ENCODE results near the gene RFPL3. TPM values are rescaled to one million over a fixed set of nuclear protein-coding genes. Genes with fewer than 3 reads are reported as not detected.

The RFPL3 gene
- total and polyA plus RNA-seq, 2 experiments from 2014 or later = not detected

DNA sequence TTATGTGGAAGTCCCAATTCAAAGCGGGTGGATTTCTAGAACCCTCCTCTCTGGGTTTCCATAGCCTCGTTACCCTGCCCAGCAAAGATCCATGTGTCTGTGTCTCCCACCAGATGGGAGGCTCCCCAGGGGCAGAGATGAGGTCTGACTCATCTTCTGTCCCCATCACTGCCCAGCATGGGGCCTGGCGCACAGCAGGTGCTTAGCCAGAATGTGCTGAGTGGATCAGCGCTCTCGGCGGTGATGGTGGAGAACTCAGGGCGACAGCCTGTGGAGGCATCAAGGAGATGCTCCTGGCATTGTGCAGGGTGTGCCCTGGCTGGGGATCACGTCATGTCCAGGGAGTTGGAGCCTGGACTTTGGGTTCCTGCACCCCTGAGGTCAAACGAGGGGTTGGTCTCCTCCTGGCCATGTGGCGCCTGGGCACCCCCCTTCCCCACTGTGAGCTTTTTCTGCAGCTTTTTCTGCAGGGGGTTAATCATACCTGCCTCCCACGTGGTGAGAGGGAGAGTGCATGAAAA is 46.1 kb upstream of the RFPL3 start (continued):
- TF ChIP-seq ZNF462 (CRISPR knock-in tag; IDR thresholded peaks at IDR 0.05) = no peak
- TF ChIP-seq, protein P1, sequence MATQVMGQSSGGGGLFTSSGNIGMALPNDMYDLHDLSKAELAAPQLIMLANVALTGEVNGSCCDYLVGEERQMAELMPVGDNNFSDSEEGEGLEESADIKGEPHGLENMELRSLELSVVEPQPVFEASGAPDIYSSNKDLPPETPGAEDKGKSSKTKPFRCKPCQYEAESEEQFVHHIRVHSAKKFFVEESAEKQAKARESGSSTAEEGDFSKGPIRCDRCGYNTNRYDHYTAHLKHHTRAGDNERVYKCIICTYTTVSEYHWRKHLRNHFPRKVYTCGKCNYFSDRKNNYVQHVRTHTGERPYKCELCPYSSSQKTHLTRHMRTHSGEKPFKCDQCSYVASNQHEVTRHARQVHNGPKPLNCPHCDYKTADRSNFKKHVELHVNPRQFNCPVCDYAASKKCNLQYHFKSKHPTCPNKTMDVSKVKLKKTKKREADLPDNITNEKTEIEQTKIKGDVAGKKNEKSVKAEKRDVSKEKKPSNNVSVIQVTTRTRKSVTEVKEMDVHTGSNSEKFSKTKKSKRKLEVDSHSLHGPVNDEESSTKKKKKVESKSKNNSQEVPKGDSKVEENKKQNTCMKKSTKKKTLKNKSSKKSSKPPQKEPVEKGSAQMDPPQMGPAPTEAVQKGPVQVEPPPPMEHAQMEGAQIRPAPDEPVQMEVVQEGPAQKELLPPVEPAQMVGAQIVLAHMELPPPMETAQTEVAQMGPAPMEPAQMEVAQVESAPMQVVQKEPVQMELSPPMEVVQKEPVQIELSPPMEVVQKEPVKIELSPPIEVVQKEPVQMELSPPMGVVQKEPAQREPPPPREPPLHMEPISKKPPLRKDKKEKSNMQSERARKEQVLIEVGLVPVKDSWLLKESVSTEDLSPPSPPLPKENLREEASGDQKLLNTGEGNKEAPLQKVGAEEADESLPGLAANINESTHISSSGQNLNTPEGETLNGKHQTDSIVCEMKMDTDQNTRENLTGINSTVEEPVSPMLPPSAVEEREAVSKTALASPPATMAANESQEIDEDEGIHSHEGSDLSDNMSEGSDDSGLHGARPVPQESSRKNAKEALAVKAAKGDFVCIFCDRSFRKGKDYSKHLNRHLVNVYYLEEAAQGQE (IDR thresholded peaks at IDR 0.05; ENCODE audit: unreplicated experiment) = no peak

DNA sequence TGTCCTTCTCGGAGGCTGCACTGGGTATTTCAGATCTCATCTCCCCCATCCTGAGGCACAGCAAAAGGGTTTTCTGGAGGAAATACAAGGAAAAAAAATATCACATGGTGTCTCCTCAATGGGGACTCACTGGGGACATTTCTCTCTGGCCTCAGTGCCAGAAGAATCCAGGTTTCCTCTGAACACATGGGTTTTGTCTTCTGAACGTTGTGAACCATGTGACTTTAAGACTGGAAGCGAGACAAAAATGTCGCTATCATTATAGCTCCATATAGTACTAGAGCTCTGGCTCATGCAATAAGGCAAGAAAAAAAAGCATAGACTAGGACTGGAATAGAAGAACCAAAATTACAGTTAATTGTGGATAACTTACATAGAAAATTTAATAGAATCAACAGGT is 44.9 kb upstream of the RFPL3 start:
- no peak for DNase-seq (ENCODE audit: low spot score)

More for the DNA sequence above, 44.9 kb upstream of the RFPL3 start:
- no peak overlapping the region for H3K4me3 ChIP-seq
- no peaks in the 10 kb centered on the region for H3K79me2 ChIP-seq (replicated peaks; ENCODE audit: insufficient read depth)
- no peak for TF ChIP-seq STAT1 (IDR thresholded peaks at IDR 0.05; ENCODE audit: unreplicated experiment)
- TF ChIP-seq ZNF331 (CRISPR knock-in tag; IDR thresholded peaks at IDR 0.05; ENCODE audit: low read depth) = no peak
- TF ChIP-seq ZNF114 (CRISPR knock-in tag; IDR thresholded peaks at IDR 0.05) = no peak
- TF ChIP-seq, protein P2, sequence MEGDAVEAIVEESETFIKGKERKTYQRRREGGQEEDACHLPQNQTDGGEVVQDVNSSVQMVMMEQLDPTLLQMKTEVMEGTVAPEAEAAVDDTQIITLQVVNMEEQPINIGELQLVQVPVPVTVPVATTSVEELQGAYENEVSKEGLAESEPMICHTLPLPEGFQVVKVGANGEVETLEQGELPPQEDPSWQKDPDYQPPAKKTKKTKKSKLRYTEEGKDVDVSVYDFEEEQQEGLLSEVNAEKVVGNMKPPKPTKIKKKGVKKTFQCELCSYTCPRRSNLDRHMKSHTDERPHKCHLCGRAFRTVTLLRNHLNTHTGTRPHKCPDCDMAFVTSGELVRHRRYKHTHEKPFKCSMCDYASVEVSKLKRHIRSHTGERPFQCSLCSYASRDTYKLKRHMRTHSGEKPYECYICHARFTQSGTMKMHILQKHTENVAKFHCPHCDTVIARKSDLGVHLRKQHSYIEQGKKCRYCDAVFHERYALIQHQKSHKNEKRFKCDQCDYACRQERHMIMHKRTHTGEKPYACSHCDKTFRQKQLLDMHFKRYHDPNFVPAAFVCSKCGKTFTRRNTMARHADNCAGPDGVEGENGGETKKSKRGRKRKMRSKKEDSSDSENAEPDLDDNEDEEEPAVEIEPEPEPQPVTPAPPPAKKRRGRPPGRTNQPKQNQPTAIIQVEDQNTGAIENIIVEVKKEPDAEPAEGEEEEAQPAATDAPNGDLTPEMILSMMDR (conservative IDR thresholded peaks at IDR 0.05; ENCODE audit: low read depth in 2 of 2) = no peak
- TF ChIP-seq NANOG (IDR thresholded peaks at IDR 0.05; ENCODE audit: borderline replicate concordance) = no peak
- TF ChIP-seq CREB1 (CRISPR knock-in tag; IDR thresholded peaks at IDR 0.05; ENCODE audit: low read depth) = no peak
- no peaks in the 10 kb centered on the region for H3K27me3 ChIP-seq (ENCODE audit: insufficient read depth)
- H3K9me2 ChIP-seq (ENCODE audit: insufficient read depth) = no peaks in the 10 kb centered on the region
- Mint-ChIP-seq H3K36me3 (ENCODE audit: low read depth) (no peaks in the 10 kb centered on the region), H3K9me3 (no peaks in the 10 kb centered on the region), H3K4me1 (peaks cover 4% of the 10 kb centered on the region), H3K27ac (no peak overlapping the region), H3K4me3 (no peak overlapping the region), H3K27me3 (ENCODE audit: insufficient read depth, low read depth, poor library complexity) (peaks cover 9% of the 10 kb centered on the region)
- H3K36me3 ChIP-seq (ENCODE audit: insufficient read depth) = no peaks in the 10 kb centered on the region
- H2AFZ ChIP-seq = no peak overlapping the region
- H3K4me1 ChIP-seq (ENCODE audit: insufficient read depth) = no peaks in the 10 kb centered on the region
- no peak for ATAC-seq
- H4K20me1 ChIP-seq (replicated peaks; ENCODE audit: insufficient read depth) = no peaks in the 10 kb centered on the region
- no peaks in the 10 kb centered on the region for H3F3A ChIP-seq (replicated peaks; ENCODE audit: low read depth)
- no peak overlapping the region for H3K4me2 ChIP-seq
- no peak overlapping the region for H3K27ac ChIP-seq (ENCODE audit: low read depth)

Data from GM23338 (cell line).